ENCODE results near the gene KCNT1.

The KCNT1 gene

GRCh38 chr9:135825435-135826187, 123.6 kb downstream of the KCNT1 start:
- DNase-seq = no peak

- DNase-seq = no peak
These were observed 124.2 kb downstream of the KCNT1 start for GRCh38 chr9:135826188-135826545.

GRCh38 chr9:135827301-135827700, 125.3 kb downstream of the KCNT1 start:
- no peak for DNase-seq

- DNase-seq = no peak
These were observed 126.0 kb downstream of the KCNT1 start for GRCh38 chr9:135827866-135828580.

GRCh38 chr9:135828656-135829055, 126.7 kb downstream of the KCNT1 start:
- DNase-seq = no peak

GRCh38 chr9:135830496-135830895, 128.5 kb downstream of the KCNT1 start:
- no peak for DNase-seq

GRCh38 chr9:135833864-135834263, 131.9 kb downstream of the KCNT1 start:
- DNase-seq = no peak

- no peak for DNase-seq
These were observed 133.1 kb downstream of the KCNT1 start for GRCh38 chr9:135835131-135835530.

- no peak for DNase-seq
These were observed 137.5 kb downstream of the KCNT1 start for GRCh38 chr9:135839516-135839915.

- no peak for DNase-seq
These were observed 138.1 kb downstream of the KCNT1 start for GRCh38 chr9:135840107-135840506.

- DNase-seq = no peak
These were observed 138.6 kb downstream of the KCNT1 start for GRCh38 chr9:135840539-135840938.

All from stimulated activated naive CD4-positive, alpha-beta T cell treated with Interleukin-2 at 50 U/mL for 16 hours (primary cell).